B cell (primary cell): ENCODE data around the gene WNT11. TPM values are rescaled to one million over a fixed set of nuclear protein-coding genes. Genes with fewer than 3 reads are reported as not detected.

ENCODE experiments used
- ATAC-seq: fragments of 200-7000 bp; cut with Tn5 transposase; one replicate; pipeline ENCODE4 v1.10.0; 2021; ENCODE audit warnings: low read depth, mild to moderate bottlenecking, moderate number of reproducible peaks, moderate library complexity
- CTCF ChIA-PET: fragments of 350-600 bp; sonication (Branson Sonifier 250); formaldehyde crosslinking; loops from one replicate; lab custom pipeline; 2021; ENCODE audit warnings: antibody characterized with exemption, inconsistent platforms; lab: Charles Lee
- POLR2A ChIA-PET: fragments of 350-600 bp; sonication (Branson Sonifier 250); formaldehyde crosslinking; loops from one replicate; lab custom pipeline; 2021; ENCODE audit warnings: antibody characterized with exemption; lab: Charles Lee
- DNase-seq: peaks from one replicate; pipeline ENCODE4 v3.0.0; 2013
- H2AFZ ChIP-seq: 2 replicates; pipeline ENCODE4 v1.6.1; 2012; ENCODE audit warnings: mild to moderate bottlenecking, low read depth, low read length; ENCODE audit not compliant: insufficient read depth, poor library complexity, severe bottlenecking
- H3K27ac ChIP-seq, 2 donors: 1 replicate in 1 of 2; 2 replicates in 1 of 2; pipeline ENCODE4 v1.5.1; 2012 to 2013; ENCODE audit warnings: low read length in 2 of 2, mild to moderate bottlenecking in 2 of 2, moderate library complexity in 1 of 2
- H3K27me3 ChIP-seq, 4 experiments: fragments of 200-600 bp in 1 of 4; sonication (generic) in 1 of 4; replicated peaks in 1 of 4; 1 replicate in 2 of 4; 2 replicates in 2 of 4; pipeline versions ENCODE4 v1.6.1 to v1.7.0; 2013 to 2016; ENCODE audit warnings: low read length in 3 of 4, mild to moderate bottlenecking in 2 of 4, mixed read lengths in 1 of 4, moderate library complexity in 1 of 4; ENCODE audit not compliant: insufficient read depth in 4 of 4, control insufficient read depth in 3 of 4; ENCODE audit errors: control extremely low read depth in 1 of 4
- H3K36me3 ChIP-seq, 2 experiments: replicated peaks in 1 of 2; 1 replicate in 1 of 2; 2 replicates in 1 of 2; pipeline versions ENCODE4 v1.6.1 to v1.7.1; 2013; ENCODE audit warnings: low read length in 1 of 2; ENCODE audit not compliant: insufficient read depth in 2 of 2, control insufficient read depth in 1 of 2; ENCODE audit errors: control extremely low read depth in 1 of 2, extremely low read depth in 1 of 2
- H3K4me1 ChIP-seq, 2 donors: fragments of 200-600 bp in 1 of 2; sonication (generic) in 1 of 2; 1 replicate in 1 of 2; 2 replicates in 1 of 2; pipeline versions ENCODE4 v1.5.1 to v1.6.1; 2013 to 2017; ENCODE audit warnings: low read length in 2 of 2; ENCODE audit not compliant: control insufficient read depth in 2 of 2, insufficient read depth in 2 of 2
- H3K4me2 ChIP-seq: replicated peaks from 2 replicates; pipeline ENCODE3; 2012; ENCODE audit warnings: mild to moderate bottlenecking, low read depth, low read length; ENCODE audit not compliant: poor library complexity, severe bottlenecking
- H3K4me3 ChIP-seq, 5 experiments: fragments of 200-600 bp in 1 of 5; sonication (generic) in 1 of 5; 1 replicate in 3 of 5; 2 replicates in 2 of 5; pipeline versions ENCODE4 v1.5.1 to v1.7.0; 2011 to 2016; ENCODE audit warnings: low read length in 4 of 5, mild to moderate bottlenecking in 4 of 5, low read depth in 2 of 5, control low read depth in 1 of 5, moderate library complexity in 1 of 5; ENCODE audit not compliant: insufficient read depth in 1 of 5; ENCODE audit errors: control extremely low read depth in 1 of 5, extremely low read depth in 1 of 5
- H3K79me2 ChIP-seq: fragments of 200-600 bp; sonication (generic); one replicate; pipeline ENCODE4 v1.6.0; 2016; ENCODE audit warnings: low read length; ENCODE audit not compliant: control insufficient read depth, insufficient read depth
- H3K9ac ChIP-seq: fragments of 200-600 bp; sonication (generic); 2 replicates; pipeline ENCODE4 v1.6.1; 2017; ENCODE audit warnings: mild to moderate bottlenecking, low read length, moderate library complexity
- H3K9me3 ChIP-seq, 3 donors: one replicate each; pipeline versions ENCODE4 v1.6.1 to v1.7.1; 2013; ENCODE audit warnings: low read length in 2 of 3; ENCODE audit not compliant: control insufficient read depth in 2 of 3, insufficient read depth in 1 of 3; ENCODE audit errors: control extremely low read depth in 1 of 3
- H4K20me1 ChIP-seq: 2 replicates; pipeline ENCODE4 v1.6.0; 2012; ENCODE audit warnings: mild to moderate bottlenecking, low read length; ENCODE audit not compliant: insufficient read depth, control insufficient read depth, poor library complexity, severe bottlenecking
- H3K27ac Mint-ChIP-seq: one replicate; pipeline ENCODE4 v1.8.0; 2021; ENCODE audit warnings: mixed read lengths
- H3K27me3 Mint-ChIP-seq: one replicate; pipeline ENCODE4 v1.8.0; 2021; ENCODE audit warnings: mixed read lengths
- H3K4me1 Mint-ChIP-seq: one replicate; pipeline ENCODE4 v1.8.0; 2021; ENCODE audit warnings: mixed read lengths
- H3K4me3 Mint-ChIP-seq: one replicate; pipeline ENCODE4 v1.8.0; 2021; ENCODE audit warnings: mixed read lengths
- H3K9me3 Mint-ChIP-seq: one replicate; pipeline ENCODE4 v1.8.0; 2022; ENCODE audit warnings: mixed read lengths; ENCODE audit not compliant: insufficient read depth
- CTCF ChIP-seq: fragments of 200-600 bp; IDR thresholded peaks from one replicate; pipeline ENCODE4 v1.8.0; 2022; ENCODE audit warnings: antibody characterized with exemption, mild to moderate bottlenecking
- EZH2 ChIP-seq: IDR thresholded peaks from 2 replicates; pipeline ENCODE4 v1.6.1; 2012; ENCODE audit warnings: borderline replicate concordance, low read depth, mild to moderate bottlenecking, moderate library complexity, low read length; ENCODE audit not compliant: insufficient read depth, poor library complexity, severe bottlenecking
- WGBS: methylation state at CpG from one replicate; pipeline ENCODE4 v1.1.5; 2013; ENCODE audit warnings: missing lambda C conversion rate; ENCODE audit not compliant: insufficient coverage; 5-methylcytosine and 5-hydroxymethylcytosine counted together
- intact Hi-C: fragments of 100-400 bp; cut with micrococcal nuclease; formaldehyde crosslinking; loops from one replicate; pipeline ENCODE4 v1.10.0; 2022
- polyA plus RNA-seq: library from polyadenylated mRNA; depleted of rRNA; stranded (reverse); fragments of >200 nt; gene quantifications from 2 replicates; pipeline ENCODE4 v1.2.3, GENCODE V29; 2012
- total RNA-seq, 2 donors: library from RNA; stranded (reverse); fragments of 120-200 nt in 1 of 2; gene quantifications; 1 replicate in 1 of 2; 2 replicates in 1 of 2; pipeline versions ENCODE4 v1.2.3 to v1.2.4, GENCODE V29; 2013 to 2022

WNT11 gene
- total and polyA plus RNA-seq, 2 donors (not counting 1 experiment from before 2014, with no cell fraction given), result 0.39 TPM; not detected in 1

DNA sequence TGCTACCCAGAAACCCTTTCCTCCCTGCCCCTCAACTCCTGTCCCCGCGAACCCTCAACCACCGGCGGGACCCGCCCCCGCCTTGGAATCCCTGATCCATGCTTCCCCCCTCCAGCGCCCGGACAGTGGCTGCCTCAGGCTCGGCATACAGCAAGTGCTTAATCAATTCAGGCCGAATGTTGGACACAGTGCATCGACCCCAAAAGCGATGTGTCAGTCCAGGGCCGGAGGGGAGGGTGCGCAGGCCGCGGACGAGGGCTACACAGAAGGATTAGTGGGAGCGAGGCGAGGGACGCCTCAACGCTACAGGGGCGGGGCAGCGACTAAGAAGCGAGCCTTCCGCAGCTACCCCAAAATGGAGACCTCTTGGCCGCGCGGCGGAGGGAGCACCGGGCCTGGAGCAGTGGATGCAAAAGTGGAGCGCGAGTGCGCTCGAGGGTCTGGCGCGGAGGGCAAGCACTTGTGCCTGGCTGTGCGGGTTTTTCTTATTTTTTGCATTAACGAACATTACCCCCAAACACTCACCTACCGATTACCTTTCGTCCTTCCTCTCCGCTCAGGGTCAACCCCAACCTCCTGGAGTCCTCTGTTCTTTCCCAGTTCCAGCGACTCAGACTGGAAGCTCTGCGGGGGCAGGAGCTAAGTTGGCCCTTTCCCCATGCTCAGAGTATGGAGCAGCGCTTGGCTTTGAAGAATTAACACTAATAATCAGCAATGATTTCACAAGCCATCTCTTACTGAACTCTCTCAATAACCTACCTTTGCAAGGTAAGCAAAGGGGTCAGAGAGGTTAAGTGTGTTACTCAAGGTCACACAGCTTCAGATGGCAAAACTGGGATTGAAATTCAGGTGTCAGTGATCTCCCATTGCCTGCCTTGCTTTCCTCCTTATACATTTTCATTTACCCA, 30.0 kb upstream of the WNT11 start:
- Histone ChIP-seq H3K27ac (peak overlapping the region in 1 of 2 donors; percentile 58), H3K36me3 (no peaks in the 10 kb centered on the region), H3K79me2 (no peaks in the 10 kb centered on the region), H3K9me3 (no peaks in the 10 kb centered on the region), H4K20me1 (no peaks in the 10 kb centered on the region), H3K9ac (peak overlapping the region; percentile 90), H3K4me1 (peaks cover 10 to 33% of the 10 kb centered on the region in 2 donors), H2AFZ (peak overlapping the region; percentile 94), H3K27me3 (peaks cover 0 to 3% (median 0%) of the 10 kb centered on the region in 4 experiments), H3K4me3 (peak overlapping the region; percentile 84 to 97 (median 93)), H3K4me2 (peak overlapping the region; percentile 96)
- Mint-ChIP-seq H3K27ac (peak overlapping the region; percentile 98), H3K4me1 (peaks cover 27% of the 10 kb centered on the region), H3K27me3 (no peaks in the 10 kb centered on the region), H3K9me3 (no peaks in the 10 kb centered on the region), H3K4me3 (peak overlapping the region; percentile 91)
- TF ChIP-seq CTCF, result no peak
- TF ChIP-seq EZH2, result no peak
- ChIA-PET POLR2A (interaction anchor here (1.4 kb wide), 1 partner anchor 28 kb away, joined by 3 read pairs; no protein-coding TSS in a partner anchor), CTCF (interaction anchor here (0.9 to 6.1 kb wide), 3 partner anchors 24 to 362 kb away, joined by 3 to 48 read pairs (median 3); no protein-coding TSS in a partner anchor)
- ATAC-seq (peak; percentile 28), DNase-seq (no peak)
- intact Hi-C loops, result loop anchor here (10.0 kb wide), 3 partner anchors 342 to 1742 kb away; partner anchors contain the start of gene LIPT2
- 2% methylated on average over 43 of the region's 44 CpGs for WGBS
